ENCODE data around the gene TTLL6.

TTLL6 gene

GRCh38 chr17:48854774-48855476 is 37.9 kb upstream of the TTLL6 start:
- Histone ChIP-seq H2BK15ac (ENCODE audit: low read length) (no peak overlapping the region), H3K79me1 (ENCODE audit: low read depth, low read length) (no peaks in the 10 kb centered on the region), H2BK5ac (ENCODE audit: low read length) (no peak overlapping the region)

GRCh38 chr17:48850792-48851323 is 33.8 kb upstream of the TTLL6 start:
- no peak overlapping the region for H4K8ac ChIP-seq (ENCODE audit: low read depth, low read length)
- H3K4ac ChIP-seq (ENCODE audit: low read length), result no peak overlapping the region
- peaks cover 2 to 28% of the 10 kb centered on the region in 2 donors for H3K36me3 ChIP-seq (replicated peaks in 1 of 2; ENCODE audit: control insufficient read depth in 2 of 2, insufficient read depth in 2 of 2, low read length in 2 of 2)
- no CpG with 5 or more reads among the region's 4 CpGs for WGBS, 2 donors (ENCODE audit: extremely low coverage in 2 of 2, insufficient read length in 2 of 2, insufficient replicate concordance in 1 of 2)
- no peak overlapping the region for H3K4me2 ChIP-seq (ENCODE audit: insufficient read depth, low read length, poor library complexity, severe bottlenecking)
- no peak overlapping the region for H4K91ac ChIP-seq (ENCODE audit: low read depth, low read length, poor library complexity)
- no peaks in the 10 kb centered on the region for H3K79me1 ChIP-seq (ENCODE audit: low read depth, low read length)
- H3K14ac ChIP-seq (ENCODE audit: low read length), result no peak overlapping the region
- H2AFZ ChIP-seq (ENCODE audit: low read length), result no peak overlapping the region
- no peak overlapping the region for H3K4me3 ChIP-seq (ENCODE audit: low read length in 2 of 2)
- no peak overlapping the region for H3K23ac ChIP-seq (ENCODE audit: low read depth, low read length, poor library complexity)
- H3K27me3 ChIP-seq (ENCODE audit: control insufficient read depth in 3 of 3, insufficient read depth in 3 of 3, low read depth in 1 of 3, low read length in 3 of 3), result no peaks in the 10 kb centered on the region
- H3K18ac ChIP-seq (ENCODE audit: low read length), result no peak overlapping the region
- no peak for DNase-seq (ENCODE audit: low spot score)
- no peak overlapping the region for H3K9ac ChIP-seq (ENCODE audit: low read depth, low read length, poor library complexity)
- H3K9me3 ChIP-seq (replicated peaks in 1 of 2; ENCODE audit: control insufficient read depth in 2 of 2, insufficient read depth in 1 of 2, low read depth in 1 of 2, low read length in 2 of 2), result no peaks in the 10 kb centered on the region
- no peak overlapping the region for H2AK5ac ChIP-seq (ENCODE audit: low read depth, low read length)
- H2BK15ac ChIP-seq (ENCODE audit: low read length), result no peak overlapping the region
- no peak overlapping the region for H2BK120ac ChIP-seq (ENCODE audit: low read depth, low read length)
- no peak overlapping the region for H2BK5ac ChIP-seq (ENCODE audit: low read length)
- no peak overlapping the region for H2BK12ac ChIP-seq (ENCODE audit: low read length)
- H3K27ac ChIP-seq (replicated peaks; ENCODE audit: low read length), result no peak overlapping the region
- peaks cover 0 to 5% of the 10 kb centered on the region in 2 donors for H3K4me1 ChIP-seq (ENCODE audit: control insufficient read depth in 2 of 2, insufficient read depth in 1 of 2, low read depth in 1 of 2, low read length in 2 of 2)

More at GRCh38 chr17:48854774-48855476, 37.9 kb upstream of the TTLL6 start:
- no peak overlapping the region for H2BK120ac ChIP-seq (ENCODE audit: low read depth, low read length)
- no peak overlapping the region for H3K18ac ChIP-seq (ENCODE audit: low read length)
- no peak overlapping the region for H2AK5ac ChIP-seq (ENCODE audit: low read depth, low read length)
- H3K14ac ChIP-seq (ENCODE audit: low read length), result no peak overlapping the region
- peaks cover 0 to 21% of the 10 kb centered on the region in 2 donors for H3K36me3 ChIP-seq (replicated peaks in 1 of 2; ENCODE audit: control insufficient read depth in 2 of 2, insufficient read depth in 2 of 2, low read length in 2 of 2)
- H3K27me3 ChIP-seq (ENCODE audit: control insufficient read depth in 3 of 3, insufficient read depth in 3 of 3, low read depth in 1 of 3, low read length in 3 of 3), result no peaks in the 10 kb centered on the region
- no peak overlapping the region for H4K91ac ChIP-seq (ENCODE audit: low read depth, low read length, poor library complexity)
- no peak for DNase-seq (ENCODE audit: low spot score)
- peaks cover 0 to 5% of the 10 kb centered on the region in 2 donors for H3K4me1 ChIP-seq (ENCODE audit: control insufficient read depth in 2 of 2, insufficient read depth in 1 of 2, low read depth in 1 of 2, low read length in 2 of 2)
- no peak overlapping the region for H3K4ac ChIP-seq (ENCODE audit: low read length)
- no peak overlapping the region for H4K8ac ChIP-seq (ENCODE audit: low read depth, low read length)
- H2BK12ac ChIP-seq (ENCODE audit: low read length), result no peak overlapping the region
- H3K27ac ChIP-seq (replicated peaks; ENCODE audit: low read length), result no peak overlapping the region
- H3K9me3 ChIP-seq (replicated peaks in 1 of 2; ENCODE audit: control insufficient read depth in 2 of 2, insufficient read depth in 1 of 2, low read depth in 1 of 2, low read length in 2 of 2), result no peaks in the 10 kb centered on the region
- no peak overlapping the region for H2AFZ ChIP-seq (ENCODE audit: low read length)
- H3K4me2 ChIP-seq (ENCODE audit: insufficient read depth, low read length, poor library complexity, severe bottlenecking), result no peak overlapping the region
- no peak overlapping the region for H3K4me3 ChIP-seq (ENCODE audit: low read length in 2 of 2)
- H3K9ac ChIP-seq (ENCODE audit: low read depth, low read length, poor library complexity), result no peak overlapping the region
- H3K23ac ChIP-seq (ENCODE audit: low read depth, low read length, poor library complexity), result no peak overlapping the region
- no CpG with 5 or more reads among the region's 7 CpGs for WGBS, 2 donors (ENCODE audit: extremely low coverage in 2 of 2, insufficient read length in 2 of 2, insufficient replicate concordance in 1 of 2)

DNA sequence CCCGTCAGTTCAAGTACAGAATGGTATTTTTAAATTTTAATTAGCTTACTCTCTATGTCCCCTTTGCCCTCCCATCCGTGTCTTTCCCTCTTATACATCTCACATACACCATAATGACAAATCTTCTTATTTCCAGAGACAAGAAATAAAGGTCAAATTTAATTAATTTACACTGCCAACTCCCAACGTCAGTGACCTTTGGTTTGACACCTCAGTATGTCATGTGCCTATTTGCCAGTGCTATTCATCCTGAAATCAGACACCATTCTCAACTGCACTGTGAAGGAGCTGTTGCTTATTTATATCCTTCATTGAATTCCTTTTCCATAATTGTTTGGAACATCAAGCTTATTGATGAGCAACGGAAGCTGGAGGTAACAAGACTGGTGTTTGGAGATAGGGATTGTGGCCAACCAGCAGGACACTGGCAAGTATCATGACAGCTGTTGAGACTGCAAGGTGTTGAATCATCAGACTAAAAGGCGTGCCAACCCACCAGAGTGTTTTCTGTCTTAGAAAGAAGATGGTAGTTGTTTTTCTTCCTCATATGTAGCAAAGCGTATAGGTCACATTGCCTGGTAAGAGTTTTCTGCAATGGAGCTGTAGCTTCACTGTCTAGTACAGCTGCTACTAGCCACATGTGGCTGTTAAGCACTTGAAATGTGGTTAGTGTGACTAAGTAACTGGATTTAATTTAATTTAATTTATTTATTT is 26.3 kb upstream of the TTLL6 start:
- no peak overlapping the region for H2AFZ ChIP-seq (ENCODE audit: low read length)
- H3K14ac ChIP-seq (ENCODE audit: low read length), result no peak overlapping the region
- no peak overlapping the region for H2BK12ac ChIP-seq (ENCODE audit: low read length)
- H3K4me3 ChIP-seq (ENCODE audit: low read length in 2 of 2), result no peak overlapping the region
- peaks cover 0 to 6% of the 10 kb centered on the region in 2 donors for H3K36me3 ChIP-seq (replicated peaks in 1 of 2; ENCODE audit: control insufficient read depth in 2 of 2, insufficient read depth in 2 of 2, low read length in 2 of 2)
- no peaks in the 10 kb centered on the region for H3K9me3 ChIP-seq (replicated peaks in 1 of 2; ENCODE audit: control insufficient read depth in 2 of 2, insufficient read depth in 1 of 2, low read depth in 1 of 2, low read length in 2 of 2)
- peaks cover 5% of the 10 kb centered on the region for H3K79me1 ChIP-seq (ENCODE audit: low read depth, low read length)
- no peak overlapping the region for H3K23ac ChIP-seq (ENCODE audit: low read depth, low read length, poor library complexity)
- no peak overlapping the region for H4K8ac ChIP-seq (ENCODE audit: low read depth, low read length)
- H3K4ac ChIP-seq (ENCODE audit: low read length), result no peak overlapping the region
- H3K9ac ChIP-seq (ENCODE audit: low read depth, low read length, poor library complexity), result no peak overlapping the region
- no peak overlapping the region for H2AK5ac ChIP-seq (ENCODE audit: low read depth, low read length)
- H4K91ac ChIP-seq (ENCODE audit: low read depth, low read length, poor library complexity), result no peak overlapping the region
- peaks cover 0 to 6% of the 10 kb centered on the region in 2 donors for H3K4me1 ChIP-seq (ENCODE audit: control insufficient read depth in 2 of 2, insufficient read depth in 1 of 2, low read depth in 1 of 2, low read length in 2 of 2)
- WGBS, 2 donors (ENCODE audit: extremely low coverage in 2 of 2, insufficient read length in 2 of 2, insufficient replicate concordance in 1 of 2), result 100% methylated on average over 1 of the region's 6 CpGs; no CpG with 5 or more reads in 1 of the 2 donors
- H3K27ac ChIP-seq (replicated peaks; ENCODE audit: low read length), result no peak overlapping the region
- no peaks in the 10 kb centered on the region for H3K27me3 ChIP-seq (ENCODE audit: control insufficient read depth in 3 of 3, insufficient read depth in 3 of 3, low read depth in 1 of 3, low read length in 3 of 3)
- H2BK5ac ChIP-seq (ENCODE audit: low read length), result no peak overlapping the region
- DNase-seq (ENCODE audit: low spot score), result no peak
- H2BK15ac ChIP-seq (ENCODE audit: low read length), result no peak overlapping the region
- no peak overlapping the region for H3K4me2 ChIP-seq (ENCODE audit: insufficient read depth, low read length, poor library complexity, severe bottlenecking)
- H3K18ac ChIP-seq (ENCODE audit: low read length), result no peak overlapping the region
- H2BK120ac ChIP-seq (ENCODE audit: low read depth, low read length), result no peak overlapping the region

GRCh38 chr17:48842746-48843145 is 25.7 kb upstream of the TTLL6 start:
- H3K4me1 ChIP-seq (ENCODE audit: control insufficient read depth in 2 of 2, insufficient read depth in 1 of 2, low read depth in 1 of 2, low read length in 2 of 2), result peaks cover 0 to 6% of the 10 kb centered on the region in 2 donors
- no peak overlapping the region for H3K18ac ChIP-seq (ENCODE audit: low read length)
- peaks cover 5% of the 10 kb centered on the region for H3K79me1 ChIP-seq (ENCODE audit: low read depth, low read length)
- no peak for DNase-seq (ENCODE audit: low spot score)
- H3K23ac ChIP-seq (ENCODE audit: low read depth, low read length, poor library complexity), result no peak overlapping the region
- no peak overlapping the region for H3K14ac ChIP-seq (ENCODE audit: low read length)
- no peak overlapping the region for H3K9ac ChIP-seq (ENCODE audit: low read depth, low read length, poor library complexity)
- H4K91ac ChIP-seq (ENCODE audit: low read depth, low read length, poor library complexity), result no peak overlapping the region
- no peak overlapping the region for H2BK5ac ChIP-seq (ENCODE audit: low read length)
- WGBS, 2 donors (ENCODE audit: extremely low coverage in 2 of 2, insufficient read length in 2 of 2, insufficient replicate concordance in 1 of 2), result no CpG with 5 or more reads among the region's 3 CpGs
- H3K4me3 ChIP-seq (ENCODE audit: low read length in 2 of 2), result no peak overlapping the region
- H4K8ac ChIP-seq (ENCODE audit: low read depth, low read length), result no peak overlapping the region
- H3K27ac ChIP-seq (replicated peaks; ENCODE audit: low read length), result no peak overlapping the region
- no peak overlapping the region for H2BK120ac ChIP-seq (ENCODE audit: low read depth, low read length)
- no peak overlapping the region for H2BK12ac ChIP-seq (ENCODE audit: low read length)
- H2BK15ac ChIP-seq (ENCODE audit: low read length), result no peak overlapping the region
- no peak overlapping the region for H3K4me2 ChIP-seq (ENCODE audit: insufficient read depth, low read length, poor library complexity, severe bottlenecking)
- H2AFZ ChIP-seq (ENCODE audit: low read length), result no peak overlapping the region
- H3K27me3 ChIP-seq (ENCODE audit: control insufficient read depth in 3 of 3, insufficient read depth in 3 of 3, low read depth in 1 of 3, low read length in 3 of 3), result no peaks in the 10 kb centered on the region
- H3K4ac ChIP-seq (ENCODE audit: low read length), result no peak overlapping the region
- H3K36me3 ChIP-seq (replicated peaks in 1 of 2; ENCODE audit: control insufficient read depth in 2 of 2, insufficient read depth in 2 of 2, low read length in 2 of 2), result peaks cover 0 to 6% of the 10 kb centered on the region in 2 donors
- H3K9me3 ChIP-seq (replicated peaks in 1 of 2; ENCODE audit: control insufficient read depth in 2 of 2, insufficient read depth in 1 of 2, low read depth in 1 of 2, low read length in 2 of 2), result no peaks in the 10 kb centered on the region
- no peak overlapping the region for H2AK5ac ChIP-seq (ENCODE audit: low read depth, low read length)
